Right lobe of liver (tissue), 6 donors: Measurements from ENCODE around the gene RHBG. TPM values are rescaled to one million over a fixed set of nuclear protein-coding genes. Genes with fewer than 3 reads are reported as not detected.

Experiments used
- ATAC-seq, 4 donors: fragments of 200-7000 bp; cut with Tn5 transposase; one replicate each; pipeline ENCODE4 v1.9.1; 2020; ENCODE audit warnings: mild to moderate bottlenecking in 4 of 4, moderate library complexity in 4 of 4
- DNase-seq, 3 donors: peaks; one replicate each; pipeline ENCODE4 v3.0.0-alpha.2; 2020
- H3K27ac ChIP-seq, 3 donors: fragments of 200-600 bp; one replicate each; pipeline ENCODE4 v1.8.0; 2022
- H3K27me3 ChIP-seq, 2 donors: fragments of 200-600 bp; one replicate each; pipeline ENCODE4 v1.8.0; 2022
- H3K36me3 ChIP-seq, 4 donors: fragments of 200-600 bp; sonication (generic) in 1 of 4; one replicate each; pipeline versions ENCODE4 v1.5.1 to v1.8.0; 2017 to 2022; ENCODE audit warnings: control low read depth in 1 of 4
- H3K4me1 ChIP-seq, 4 donors: fragments of 200-600 bp; sonication (generic) in 1 of 4; one replicate each; pipeline versions ENCODE4 v1.5.1 to v1.8.0; 2017 to 2022; ENCODE audit warnings: control low read depth in 1 of 4
- H3K4me3 ChIP-seq, 3 donors: fragments of 200-600 bp; one replicate each; pipeline ENCODE4 v1.8.0; 2022
- H3K9me3 ChIP-seq, 4 donors: fragments of 200-600 bp; sonication (generic) in 1 of 4; one replicate each; pipeline versions ENCODE4 v1.5.1 to v1.8.0; 2017 to 2022; ENCODE audit warnings: control low read depth in 1 of 4
- POLR2A ChIP-seq: fragments of 450-650 bp; IDR thresholded peaks from one replicate; pipeline ENCODE4 v1.6.1; 2017; ENCODE audit warnings: antibody characterized with exemption, mild to moderate bottlenecking
- WGBS: methylation state at CpG from one replicate; pipeline ENCODE4 v1.1.6; 2018; ENCODE audit warnings: low coverage, low lambda C conversion rate; ENCODE audit not compliant: insufficient coverage; ENCODE audit errors: missing lambda C conversion rate; 5-methylcytosine and 5-hydroxymethylcytosine counted together
- intact Hi-C, 2 donors: fragments of 100-400 bp; cut with DNase I; formaldehyde crosslinking; loops; one replicate each; pipeline versions ENCODE4 v1.11.2 to v1.14.1; 2022
- microRNA counts: library from miRNA; unstranded; fragments of <30 nt; microRNA quantifications from one replicate; lab custom pipeline; 2016
- microRNA-seq, 2 donors: library from miRNA; unstranded; fragments of <30 nt; microRNA quantifications; one replicate each; pipeline ENCODE4, GENCODE V29; 2019 to 2020
- small RNA-seq, 2 experiments: library from RNA; depleted of rRNA; stranded (forward); fragments of <200 nt; gene quantifications; one replicate each; pipeline ENCODE3, GENCODE V24; 2016
- total RNA-seq, 6 experiments: library from RNA; depleted of rRNA in 2 of 6; stranded (reverse); fragments of >200 nt in 2 of 6; fragmentation: NEBNext Ultra II Directional in 3 of 6; extraction: Animal tissue kit (Norgen Biotek cat#: 25700) in 3 of 6; gene quantifications; one replicate each; pipeline versions ENCODE4 v1.1.0 to v1.2.4, GENCODE V29; 2016 to 2023
- TF ChIP-seq, protein P1 (sequence below), 4 donors: fragments of 200-600 bp in 3 of 4; fragments of 450-650 bp in 1 of 4; IDR thresholded peaks; one replicate each; pipeline versions ENCODE4 v1.5.1 to v1.8.0; 2016 to 2022; ENCODE audit warnings: antibody characterized with exemption in 4 of 4, mild to moderate bottlenecking in 2 of 4
- donor health status: DM: no; HTN: yes; CAD: no.
- donor health status: DM: no; HTN: no; CAD: no.
- donor health status: DM: no; HTN: no; CAD: no.
- donor health status: DM: no; HTN: yes; CAD: no.
- donor health status: DM: no; HTN: yes; CAD: no.

Gene RHBG
- total RNA-seq, 6 experiments from 2014 or later = 0.42 to 1.6 (median 1.1) TPM; not detected in 2

DNA sequence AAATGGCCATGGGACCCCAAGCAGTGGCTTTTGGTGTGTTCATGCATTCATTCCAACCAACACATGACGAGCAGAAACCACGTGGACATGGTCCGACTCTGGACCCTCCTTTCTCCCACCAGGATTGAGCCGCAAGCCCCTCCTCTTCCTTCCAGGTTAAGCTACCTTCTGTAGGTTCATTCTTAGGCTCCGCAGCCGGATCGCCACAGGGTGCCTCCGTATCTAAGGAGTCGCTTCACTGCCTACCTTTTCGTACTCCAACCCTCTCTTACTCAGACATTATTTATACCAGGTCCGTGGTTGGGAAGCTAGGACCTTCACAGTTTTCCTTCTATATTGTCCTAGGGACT lies 63.6 kb downstream of the RHBG start:
- H3K9me3 ChIP-seq = no peaks in the 10 kb centered on the region
- TF ChIP-seq, protein P1, sequence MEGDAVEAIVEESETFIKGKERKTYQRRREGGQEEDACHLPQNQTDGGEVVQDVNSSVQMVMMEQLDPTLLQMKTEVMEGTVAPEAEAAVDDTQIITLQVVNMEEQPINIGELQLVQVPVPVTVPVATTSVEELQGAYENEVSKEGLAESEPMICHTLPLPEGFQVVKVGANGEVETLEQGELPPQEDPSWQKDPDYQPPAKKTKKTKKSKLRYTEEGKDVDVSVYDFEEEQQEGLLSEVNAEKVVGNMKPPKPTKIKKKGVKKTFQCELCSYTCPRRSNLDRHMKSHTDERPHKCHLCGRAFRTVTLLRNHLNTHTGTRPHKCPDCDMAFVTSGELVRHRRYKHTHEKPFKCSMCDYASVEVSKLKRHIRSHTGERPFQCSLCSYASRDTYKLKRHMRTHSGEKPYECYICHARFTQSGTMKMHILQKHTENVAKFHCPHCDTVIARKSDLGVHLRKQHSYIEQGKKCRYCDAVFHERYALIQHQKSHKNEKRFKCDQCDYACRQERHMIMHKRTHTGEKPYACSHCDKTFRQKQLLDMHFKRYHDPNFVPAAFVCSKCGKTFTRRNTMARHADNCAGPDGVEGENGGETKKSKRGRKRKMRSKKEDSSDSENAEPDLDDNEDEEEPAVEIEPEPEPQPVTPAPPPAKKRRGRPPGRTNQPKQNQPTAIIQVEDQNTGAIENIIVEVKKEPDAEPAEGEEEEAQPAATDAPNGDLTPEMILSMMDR (IDR thresholded peaks at IDR 0.05) = no peak
- DNase-seq = no peak
- peaks cover 6 to 37% of the 10 kb centered on the region in 2 donors for H3K27me3 ChIP-seq
- intact Hi-C loops = no loop called here
- 9% methylated on average over 11 of the region's 11 CpGs for WGBS
- H3K4me3 ChIP-seq = no peak overlapping the region
- H3K4me1 ChIP-seq = peaks cover 0 to 14% (median 0%) of the 10 kb centered on the region in 4 donors
- H3K36me3 ChIP-seq = no peaks in the 10 kb centered on the region
- H3K27ac ChIP-seq = no peak overlapping the region
- no peak for ATAC-seq

GRCh38 chr1:156433032-156433431 lies 64.0 kb downstream of the RHBG start:
- WGBS = 21% methylated on average over 4 of the region's 4 CpGs
- intact Hi-C loops = no loop called here
- no peak overlapping the region for H3K4me3 ChIP-seq
- H3K27me3 ChIP-seq = peaks cover 6 to 37% of the 10 kb centered on the region in 2 donors
- no peak for TF ChIP-seq POLR2A
- TF ChIP-seq, protein P1 (IDR thresholded peaks at IDR 0.05) = no peak
- no peaks in the 10 kb centered on the region for H3K36me3 ChIP-seq
- ATAC-seq (no peak), DNase-seq (no peak)
- no peaks in the 10 kb centered on the region for H3K9me3 ChIP-seq
- H3K27ac ChIP-seq = no peak overlapping the region
- H3K4me1 ChIP-seq = peaks cover 0 to 14% (median 0%) of the 10 kb centered on the region in 4 donors

DNA sequence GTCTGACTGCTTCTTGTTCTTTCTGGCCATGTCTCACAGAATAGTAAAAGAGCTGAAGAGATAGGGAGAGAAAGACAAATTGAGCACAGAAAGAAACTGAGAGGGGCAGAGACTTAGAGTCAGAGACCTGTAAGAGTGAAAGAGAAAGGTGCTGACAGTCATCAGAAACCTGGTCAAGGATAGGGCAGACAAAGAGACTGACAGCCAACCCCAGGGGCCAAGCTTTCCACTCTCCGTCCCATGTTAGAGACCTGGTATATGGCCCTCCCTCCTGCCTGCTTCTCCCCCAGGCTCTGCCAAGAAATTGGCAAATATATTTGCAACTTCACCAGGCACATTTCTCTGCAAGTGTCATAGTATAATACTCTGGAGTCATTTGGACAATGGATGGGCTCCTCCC lies 64.6 kb downstream of the RHBG start:
- ATAC-seq (no peak), DNase-seq (no peak)
- intact Hi-C loops = no loop called here
- Histone ChIP-seq H3K36me3 (no peaks in the 10 kb centered on the region), H3K9me3 (no peaks in the 10 kb centered on the region), H3K4me3 (no peak overlapping the region), H3K27ac (no peak overlapping the region), H3K4me1 (peaks cover 0 to 14% (median 0%) of the 10 kb centered on the region in 4 donors), H3K27me3 (peaks cover 6 to 39% of the 10 kb centered on the region in 2 donors)
- 40% methylated on average over 1 of the region's 1 CpG for WGBS
- TF ChIP-seq, protein P1 (IDR thresholded peaks at IDR 0.05) = no peak
- no peak for TF ChIP-seq POLR2A

MicroRNAs encoded within 50 kb of the gene (microRNA counts, 767-probe panel; counts per million panel counts)
- microRNA hsa-miR-9-5p (lab: Ali Mortazavi, UCI) = 237 counts per million

Small RNA genes lying within 50 kb of the gene (microRNA-seq; reads per million reads assigned to microRNA genes)
- gene MIR9-1 = 0 reads per million in 2 donors

Small RNA genes lying within 50 kb of the gene (small RNA-seq; reads per million reads assigned to genes)
- 0 reads per million in 2 experiments for gene MIR9-1

Other genes starting within 250 kb of the RHBG start
- gene SEMA4A, start 215.6 kb upstream of the RHBG start, total RNA-seq = 1 to 10 TPM in 4 of 6 experiments, under 1 TPM in 2; 0.62 to 2.6 (median 1.3) TPM
- 10 to 100 TPM; 19.1 to 30.5 (median 20.0) TPM for gene SLC25A44, start 175.1 kb upstream of the RHBG start, total RNA-seq
- 10 to 100 TPM; 21.8 to 33.8 (median 24.8) TPM for gene PMF1, start 156.2 kb upstream of the RHBG start, total RNA-seq
- gene BGLAP, start 127.0 kb upstream of the RHBG start, total RNA-seq = 1 to 10 TPM in 3 of 6 experiments, under 1 TPM in 1, not detected in 2; 0.44 to 1.5 (median 1.2) TPM
- 1 to 10 TPM in 3 of 6 experiments, under 1 TPM in 3; 0.43 to 4.0 (median 1.1) TPM for gene PAQR6, start 121.2 kb upstream of the RHBG start, total RNA-seq
- 10 to 100 TPM; 28.1 to 58.8 (median 48.2) TPM for gene SMG5, start 86.4 kb upstream of the RHBG start, total RNA-seq
- 1 to 10 TPM in 4 of 6 experiments, under 1 TPM in 2; 0.55 to 2.1 (median 1.5) TPM for gene TMEM79, start 84.9 kb upstream of the RHBG start, total RNA-seq
- gene GLMP, start 73.5 kb upstream of the RHBG start, total RNA-seq = 10 to 100 TPM; 34.7 to 72.0 (median 55.7) TPM
- gene VHLL, start 69.9 kb upstream of the RHBG start, total RNA-seq = not detected
- gene CCT3, start 30.9 kb upstream of the RHBG start, total RNA-seq = 100 to 1,000 TPM in 3 of 6 experiments, 10 to 100 TPM in 3; 79.3 to 179 (median 115) TPM
- gene TSACC, start 30.7 kb upstream of the RHBG start, total RNA-seq = 1 to 10 TPM in 2 of 6 experiments, under 1 TPM in 2, not detected in 2; 0.37 to 1.1 (median 0.99) TPM
- gene MEF2D, start 131.6 kb downstream of the RHBG start, total RNA-seq = 10 to 100 TPM; 13.3 to 17.1 (median 15.0) TPM
- 1 to 10 TPM in 3 of 6 experiments, under 1 TPM in 3; 0.07 to 2.6 (median 0.95) TPM for gene IQGAP3, start 203.4 kb downstream of the RHBG start, total RNA-seq
- gene TTC24, start 210.5 kb downstream of the RHBG start, total RNA-seq = under 1 TPM in 1 of 6 experiments, not detected in 5; 0.31 TPM
- gene NAXE, start 222.6 kb downstream of the RHBG start, total RNA-seq = 10 to 100 TPM; 37.7 to 72.3 (median 49.4) TPM
- 10 to 100 TPM in 4 of 6 experiments, 1 to 10 TPM in 2; 7.0 to 25.3 (median 12.4) TPM for gene GPATCH4, start 232.3 kb downstream of the RHBG start, total RNA-seq